HL-60 (cell line): ENCODE results near the gene TRMU.

Source experiments
- DNase-seq, 2 experiments: peaks; one replicate each; pipeline ENCODE4 v3.0.0-alpha.2; 2010 to 2020; ENCODE audit warnings: low read depth in 1 of 2, low spot score in 1 of 2
- H3K27ac ChIP-seq: fragments of 250-450 bp; sonication (Bioruptor Pico); replicated peaks from 2 replicates; pipeline ENCODE4 v1.5.1; 2020; ENCODE audit warnings: mild to moderate bottlenecking, moderate library complexity
- H3K27me3 ChIP-seq: fragments of 250-450 bp; sonication (Bioruptor Pico); 2 replicates; pipeline ENCODE4 v1.5.1; 2021; ENCODE audit warnings: mild to moderate bottlenecking, moderate library complexity; ENCODE audit not compliant: insufficient read depth, poor library complexity, severe bottlenecking
- H3K4me3 ChIP-seq: replicated peaks from 2 replicates; pipeline ENCODE4 v1.5.1; 2011; ENCODE audit warnings: mild to moderate bottlenecking, control low read depth, low read length; ENCODE audit not compliant: insufficient read depth
- CTCF ChIP-seq: IDR thresholded peaks from one replicate; pipeline ENCODE4 v1.5.1; 2011; ENCODE audit warnings: low read length, control low read depth, inconsistent platforms; ENCODE audit not compliant: insufficient read depth
- GABPA ChIP-seq: IDR thresholded peaks from 2 replicates; pipeline ENCODE4 v1.6.1; 2012; ENCODE audit warnings: low read depth
- POLR2AphosphoS5 ChIP-seq: IDR thresholded peaks from 2 replicates; pipeline ENCODE4 v1.6.1; 2012; ENCODE audit warnings: low read depth
- REST ChIP-seq: IDR thresholded peaks from 2 replicates; pipeline ENCODE4 v1.6.1; 2012; ENCODE audit warnings: low read depth; ENCODE audit not compliant: insufficient replicate concordance
- SPI1 ChIP-seq: IDR thresholded peaks from 2 replicates; pipeline ENCODE4 v1.6.1; 2012; ENCODE audit warnings: low read depth, mild to moderate bottlenecking, borderline replicate concordance

The TRMU gene

GRCh38 chr22:46368422-46368821 is 32.9 kb downstream of the TRMU start:
- Histone ChIP-seq H3K27ac (no peak overlapping the region), H3K27me3 (peaks cover 15% of the 10 kb centered on the region), H3K4me3 (no peak overlapping the region)
- no peak for DNase-seq
- TF ChIP-seq CTCF (no peak), REST (no peak), GABPA (no peak), SPI1 (no peak), POLR2AphosphoS5 (no peak)

- DNase-seq: no peak
- Histone ChIP-seq H3K4me3 (no peak overlapping the region), H3K27me3 (peaks cover 19% of the 10 kb centered on the region), H3K27ac (no peak overlapping the region)
- TF ChIP-seq GABPA (no peak), REST (no peak), SPI1 (no peak), POLR2AphosphoS5 (no peak), CTCF (no peak)
Measured at GRCh38 chr22:46368871-46369715, 33.6 kb downstream of the TRMU start.

- no peak overlapping the region for H3K4me3 ChIP-seq
- no peak overlapping the region for H3K27ac ChIP-seq
- DNase-seq: no peak
- TF ChIP-seq POLR2AphosphoS5 (no peak), REST (no peak), SPI1 (no peak), CTCF (no peak), GABPA (no peak)
- H3K27me3 ChIP-seq: peaks cover 23% of the 10 kb centered on the region
Measured at GRCh38 chr22:46369716-46370583, 34.4 kb downstream of the TRMU start.
